GM12872 (cell line): ENCODE data around the gene CAMTA1.

Experiments used
- TF ChIP-seq, protein P1 (sequence below): IDR thresholded peaks from 3 replicates; pipeline ENCODE4 v1.5.1; 2011; ENCODE audit warnings: low read depth, mild to moderate bottlenecking, low read length, moderate library complexity; ENCODE audit not compliant: insufficient read depth

The CAMTA1 gene

DNA sequence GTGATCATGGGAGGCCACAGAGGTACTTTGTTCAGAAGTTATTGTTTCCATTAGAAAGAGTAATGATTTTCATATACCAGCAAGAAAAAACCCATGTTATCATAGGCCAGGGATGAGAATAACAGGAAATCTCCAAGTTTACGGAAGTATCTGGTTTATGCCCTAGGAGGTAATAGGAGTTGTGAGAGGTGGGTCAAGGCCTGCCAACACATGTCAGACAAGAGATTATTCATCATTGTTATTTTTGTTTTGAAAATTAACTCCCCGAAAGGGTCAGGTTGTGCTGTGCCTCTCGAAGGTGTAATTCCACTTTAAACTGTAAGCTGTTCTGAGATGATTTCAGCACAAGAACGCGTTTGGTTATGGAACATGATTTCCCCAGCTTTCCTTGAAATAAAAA lies 218.4 kb downstream of the CAMTA1 start:
- TF ChIP-seq, protein P1, sequence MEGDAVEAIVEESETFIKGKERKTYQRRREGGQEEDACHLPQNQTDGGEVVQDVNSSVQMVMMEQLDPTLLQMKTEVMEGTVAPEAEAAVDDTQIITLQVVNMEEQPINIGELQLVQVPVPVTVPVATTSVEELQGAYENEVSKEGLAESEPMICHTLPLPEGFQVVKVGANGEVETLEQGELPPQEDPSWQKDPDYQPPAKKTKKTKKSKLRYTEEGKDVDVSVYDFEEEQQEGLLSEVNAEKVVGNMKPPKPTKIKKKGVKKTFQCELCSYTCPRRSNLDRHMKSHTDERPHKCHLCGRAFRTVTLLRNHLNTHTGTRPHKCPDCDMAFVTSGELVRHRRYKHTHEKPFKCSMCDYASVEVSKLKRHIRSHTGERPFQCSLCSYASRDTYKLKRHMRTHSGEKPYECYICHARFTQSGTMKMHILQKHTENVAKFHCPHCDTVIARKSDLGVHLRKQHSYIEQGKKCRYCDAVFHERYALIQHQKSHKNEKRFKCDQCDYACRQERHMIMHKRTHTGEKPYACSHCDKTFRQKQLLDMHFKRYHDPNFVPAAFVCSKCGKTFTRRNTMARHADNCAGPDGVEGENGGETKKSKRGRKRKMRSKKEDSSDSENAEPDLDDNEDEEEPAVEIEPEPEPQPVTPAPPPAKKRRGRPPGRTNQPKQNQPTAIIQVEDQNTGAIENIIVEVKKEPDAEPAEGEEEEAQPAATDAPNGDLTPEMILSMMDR: no peak

DNA sequence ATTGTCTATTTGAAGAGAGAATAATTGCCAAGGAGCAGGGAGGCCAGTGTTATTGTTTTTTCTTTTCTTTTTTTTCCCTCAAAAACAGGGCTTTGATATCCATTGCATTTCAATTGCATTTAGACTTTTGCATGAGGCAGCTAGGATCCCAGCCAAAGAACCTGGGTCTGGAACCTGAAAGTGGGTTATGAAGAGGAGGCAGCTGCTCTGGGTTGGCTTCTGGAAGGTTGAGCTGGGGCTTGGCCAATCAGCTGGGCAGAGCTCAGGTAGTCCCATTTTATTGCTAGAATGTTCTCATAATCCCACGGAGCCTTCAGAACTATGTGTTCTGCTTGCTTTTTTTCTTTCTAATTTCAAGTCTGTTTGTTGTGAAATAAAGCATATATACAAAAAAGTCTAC lies 218.9 kb downstream of the CAMTA1 start:
- TF ChIP-seq, protein P1: no peak

DNA sequence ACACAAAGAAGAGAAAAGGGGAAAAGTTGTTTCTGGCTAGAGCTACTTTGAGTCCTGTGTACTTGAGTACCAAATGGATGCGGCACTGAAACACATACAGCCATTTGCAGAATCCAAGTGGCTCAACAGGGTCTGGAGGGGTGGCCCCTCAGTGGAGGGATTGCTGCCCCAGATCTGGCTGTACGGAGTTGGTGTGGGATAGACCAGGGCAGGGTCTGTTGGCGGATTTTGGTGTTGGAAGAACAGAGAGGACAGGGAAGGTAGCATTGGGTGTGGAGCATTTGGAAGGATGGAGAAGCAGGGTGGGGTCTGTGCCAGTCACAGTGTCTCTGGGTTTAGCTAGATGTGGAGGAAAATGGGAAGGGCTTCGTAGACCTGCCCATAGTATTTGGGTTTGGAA lies 220.5 kb downstream of the CAMTA1 start:
- TF ChIP-seq, protein P1: no peak

DNA sequence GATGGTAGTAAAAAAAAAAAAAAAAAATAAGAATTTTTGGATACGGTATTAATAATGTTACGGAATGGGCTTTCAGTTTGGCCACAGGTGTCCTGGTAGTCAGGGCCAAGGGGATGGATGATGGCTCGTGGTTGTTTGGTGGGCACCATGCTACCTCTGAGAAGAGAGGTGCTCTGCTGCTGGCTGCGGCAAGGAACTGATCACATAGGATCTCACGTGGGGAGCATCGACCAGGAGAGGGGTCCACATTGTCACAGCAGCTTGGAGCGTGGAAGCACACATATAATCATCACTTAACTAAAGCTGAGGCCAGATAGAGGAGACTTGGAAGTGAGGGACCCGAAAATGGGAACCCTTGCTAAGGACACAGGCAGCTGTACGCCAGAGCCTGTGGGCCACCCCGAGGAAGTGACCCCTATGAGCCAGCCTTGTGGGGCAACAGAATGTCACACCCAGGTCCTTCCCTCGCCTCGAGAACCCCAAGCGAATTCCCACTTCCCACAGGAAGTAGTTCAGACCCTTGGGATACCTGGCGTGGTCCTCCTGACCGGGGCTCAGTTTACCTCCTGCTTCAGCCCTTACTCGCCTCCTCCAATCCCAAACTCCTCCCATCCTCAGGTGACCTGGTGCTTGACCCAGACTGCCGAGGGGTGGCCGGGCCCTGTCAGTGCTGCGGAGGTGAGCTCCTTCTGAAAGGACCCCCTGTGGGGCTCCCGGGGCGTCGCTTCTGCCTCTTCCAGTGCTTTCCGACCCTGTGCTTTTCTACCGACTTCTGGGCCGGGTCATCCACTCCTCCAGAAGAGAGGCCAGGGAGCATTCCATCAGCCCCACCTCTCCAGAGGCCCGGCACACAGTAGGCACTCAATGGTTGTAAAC lies 222.0 kb downstream of the CAMTA1 start:
- TF ChIP-seq, protein P1: no peak

DNA sequence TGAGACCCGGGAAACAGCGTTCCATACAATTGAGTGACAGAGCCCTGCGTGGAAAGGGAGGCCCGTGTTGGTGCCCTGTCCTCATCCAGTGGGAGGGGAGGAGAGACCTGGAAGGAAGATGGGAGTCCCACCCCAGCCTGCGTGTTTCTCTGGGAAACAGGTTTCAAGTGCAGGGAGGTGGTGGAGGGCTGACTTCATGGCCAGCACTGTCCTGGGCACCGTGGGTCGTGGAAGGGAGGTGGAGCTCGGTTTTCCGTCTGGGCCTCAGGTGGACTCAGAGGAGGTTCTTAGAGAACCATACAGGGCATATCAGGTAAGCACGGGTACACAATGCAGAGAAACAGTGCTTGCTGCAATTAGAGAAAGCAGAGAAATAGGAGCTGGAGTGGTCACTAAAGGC lies 222.6 kb downstream of the CAMTA1 start:
- TF ChIP-seq, protein P1: no peak

DNA sequence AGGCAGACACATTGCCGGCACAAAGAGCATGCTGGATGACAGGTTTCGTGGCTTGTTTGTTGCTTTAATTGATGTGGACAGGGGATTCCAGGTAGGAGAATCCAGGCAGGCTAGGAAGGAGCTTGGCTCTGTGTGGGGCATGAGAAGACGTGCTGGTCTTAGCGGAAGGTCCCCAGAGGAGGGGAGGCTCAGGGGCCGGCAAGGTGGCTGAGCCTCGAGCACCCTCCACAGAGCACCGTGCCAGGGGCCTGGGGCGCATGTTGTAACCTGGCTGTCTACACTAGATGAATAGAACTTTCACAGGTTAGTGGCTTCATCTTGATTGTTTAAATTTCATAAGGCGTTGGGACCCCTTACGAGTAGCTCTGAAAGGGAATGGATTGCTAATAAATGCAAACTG lies 223.1 kb downstream of the CAMTA1 start:
- TF ChIP-seq, protein P1: no peak

DNA sequence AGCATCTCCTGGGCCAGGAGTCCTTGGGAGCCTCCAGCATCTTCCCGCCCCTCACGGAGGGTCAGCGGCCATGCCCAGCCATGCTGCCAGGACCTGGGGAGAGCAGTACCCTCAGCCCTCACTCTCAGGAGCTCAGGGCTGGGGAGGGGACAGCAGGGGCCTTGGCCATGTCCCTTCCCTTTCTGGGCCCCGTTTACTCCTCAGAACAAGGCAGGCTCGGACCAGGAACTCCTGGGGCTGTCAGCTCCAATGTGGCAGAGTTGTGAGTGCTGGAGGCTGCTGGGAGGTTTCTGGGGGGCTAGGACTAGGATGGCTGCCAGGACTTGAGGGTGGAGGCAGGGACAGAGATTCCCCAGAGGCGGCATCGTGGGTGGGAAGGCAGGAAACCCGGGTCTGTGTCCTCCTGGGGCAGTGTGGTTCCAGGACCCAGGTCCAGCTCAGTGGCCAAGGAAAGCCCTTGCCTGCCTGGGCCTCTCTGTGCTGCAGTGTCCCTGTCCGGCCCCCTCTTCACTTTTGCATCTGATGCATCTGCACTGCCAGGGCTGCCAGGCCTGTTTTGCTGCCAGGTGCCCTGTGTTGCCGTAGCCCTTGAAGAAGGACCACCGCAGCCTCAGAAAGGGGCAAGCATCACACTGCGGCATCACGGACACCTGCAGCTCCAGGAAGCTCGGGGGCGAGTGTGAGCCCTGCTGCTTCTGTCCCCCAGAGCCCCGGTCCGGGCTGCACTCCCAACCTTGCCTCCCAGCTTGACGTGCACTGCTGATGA lies 223.9 kb downstream of the CAMTA1 start:
- TF ChIP-seq, protein P1: no peak
